HG03571 (cell line): ENCODE results near the gene RD3L.

ENCODE experiments used
- ATAC-seq: cut with Tn5 transposase; IDR thresholded peaks from one replicate; pipeline ENCODE4 v1.9.1; 2021; ENCODE audit not compliant: unreplicated experiment

The RD3L gene

GRCh38 chr14:103897075-103897947, 45.0 kb downstream of the RD3L start:
- no peak for ATAC-seq

DNA sequence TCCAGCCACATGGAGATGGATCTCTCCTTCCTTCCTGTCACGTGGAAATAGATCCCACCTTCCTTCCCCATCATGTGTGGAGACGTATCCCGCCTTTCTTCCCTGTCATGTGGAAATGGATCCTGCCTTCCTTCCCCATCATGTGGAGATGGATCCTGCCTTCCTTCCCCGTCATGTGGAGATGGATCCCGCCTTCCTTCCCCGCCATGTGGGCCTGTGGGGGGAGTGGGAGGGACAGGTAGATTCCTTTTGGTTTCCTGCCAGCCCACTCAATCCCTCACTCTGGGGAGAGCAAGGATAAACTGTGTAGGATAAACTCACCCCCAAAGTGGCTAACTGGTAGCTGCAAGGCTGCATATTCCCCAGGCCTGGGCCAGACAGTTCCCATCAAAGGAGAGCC, 45.8 kb downstream of the RD3L start:
- ATAC-seq: no peak

- ATAC-seq: no peak
These were observed 47.6 kb downstream of the RD3L start for GRCh38 chr14:103894723-103895059.

GRCh38 chr14:103894034-103894722, 48.2 kb downstream of the RD3L start:
- no peak for ATAC-seq

- ATAC-seq: no peak
These were observed 50.1 kb downstream of the RD3L start for GRCh38 chr14:103892247-103892646.

DNA sequence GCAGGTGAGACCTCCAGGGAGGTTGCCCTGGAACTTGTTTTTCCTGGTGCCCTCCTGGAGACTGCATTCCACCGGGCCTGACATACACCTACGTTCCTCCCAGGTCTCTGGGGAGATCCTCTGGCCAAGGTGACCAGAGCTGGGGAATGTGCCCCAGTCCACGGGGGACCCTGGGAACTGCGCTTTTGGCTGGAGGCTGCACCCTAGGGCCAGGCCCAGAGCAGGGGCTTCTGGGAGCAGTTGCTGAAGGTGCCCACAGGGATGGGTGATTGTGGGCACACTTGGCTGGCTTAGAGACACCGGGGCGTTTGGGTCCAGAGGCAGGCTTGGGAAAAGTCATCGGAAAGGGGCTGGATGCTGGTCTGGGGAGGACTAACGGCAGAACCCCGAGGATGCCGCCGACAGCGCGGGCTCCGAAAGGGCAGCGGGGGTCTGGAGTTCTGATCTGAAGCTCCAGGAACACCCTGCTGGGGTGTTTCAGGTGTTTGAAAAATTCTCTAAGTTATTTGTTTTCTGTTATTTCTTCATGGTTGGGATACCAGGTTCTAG, 50.6 kb downstream of the RD3L start:
- ATAC-seq: no peak

DNA sequence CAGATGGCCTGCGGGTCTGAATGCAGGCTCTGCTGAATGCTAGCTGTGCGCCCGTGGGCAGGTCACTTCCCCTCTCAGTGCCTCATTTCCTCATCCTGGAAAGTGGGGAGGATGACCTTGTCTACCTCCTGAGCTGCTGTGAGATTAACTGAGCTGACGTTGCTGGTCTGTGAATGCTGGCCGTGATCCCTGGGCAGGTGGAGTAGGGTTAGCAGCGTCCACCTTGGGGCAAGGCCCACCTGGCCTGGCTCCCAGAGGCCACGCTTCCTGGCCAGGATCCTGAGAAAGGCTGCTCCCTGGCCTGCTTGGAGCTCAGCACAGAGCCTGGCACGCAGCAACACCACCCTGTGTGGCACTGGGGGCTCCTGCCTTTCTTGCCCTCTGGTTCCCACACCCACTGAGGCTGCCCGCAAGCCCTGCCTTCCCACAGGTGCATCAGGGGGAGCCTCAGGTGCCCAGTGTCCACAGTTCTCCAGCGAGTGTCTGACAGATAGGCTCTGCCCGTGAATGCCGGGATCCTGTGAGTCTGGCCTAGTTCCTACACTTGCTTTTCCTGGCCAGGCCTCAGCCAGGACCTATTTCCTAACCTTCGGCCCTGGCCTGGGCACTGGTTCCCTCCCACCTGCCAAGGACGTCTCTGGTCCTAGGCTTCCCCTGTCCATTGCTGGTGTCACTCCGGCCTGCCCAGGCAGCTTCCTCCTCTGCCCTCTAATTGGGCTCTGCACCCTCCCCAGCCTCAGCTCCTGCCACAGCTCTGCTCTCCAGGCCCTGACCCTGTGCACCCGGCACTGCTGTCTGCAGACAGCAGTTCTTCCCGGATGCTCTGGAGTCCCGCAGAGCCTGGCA, 51.3 kb downstream of the RD3L start:
- ATAC-seq: no peak
